Smooth muscle cell of bladder (primary cell): ENCODE measurements around the gene ERVK3-1. TPM values are rescaled to one million over a fixed set of nuclear protein-coding genes. Genes with fewer than 3 reads are reported as not detected.

Experiments used
- total RNA-seq: library from RNA; depleted of rRNA; stranded (reverse); fragments of >200 nt; gene quantifications from 2 replicates; pipeline ENCODE4 v1.2.3, GENCODE V29; 2014

ERVK3-1 gene
- total RNA-seq, result 20.2 and 24.7 TPM in 2 replicates

DNA sequence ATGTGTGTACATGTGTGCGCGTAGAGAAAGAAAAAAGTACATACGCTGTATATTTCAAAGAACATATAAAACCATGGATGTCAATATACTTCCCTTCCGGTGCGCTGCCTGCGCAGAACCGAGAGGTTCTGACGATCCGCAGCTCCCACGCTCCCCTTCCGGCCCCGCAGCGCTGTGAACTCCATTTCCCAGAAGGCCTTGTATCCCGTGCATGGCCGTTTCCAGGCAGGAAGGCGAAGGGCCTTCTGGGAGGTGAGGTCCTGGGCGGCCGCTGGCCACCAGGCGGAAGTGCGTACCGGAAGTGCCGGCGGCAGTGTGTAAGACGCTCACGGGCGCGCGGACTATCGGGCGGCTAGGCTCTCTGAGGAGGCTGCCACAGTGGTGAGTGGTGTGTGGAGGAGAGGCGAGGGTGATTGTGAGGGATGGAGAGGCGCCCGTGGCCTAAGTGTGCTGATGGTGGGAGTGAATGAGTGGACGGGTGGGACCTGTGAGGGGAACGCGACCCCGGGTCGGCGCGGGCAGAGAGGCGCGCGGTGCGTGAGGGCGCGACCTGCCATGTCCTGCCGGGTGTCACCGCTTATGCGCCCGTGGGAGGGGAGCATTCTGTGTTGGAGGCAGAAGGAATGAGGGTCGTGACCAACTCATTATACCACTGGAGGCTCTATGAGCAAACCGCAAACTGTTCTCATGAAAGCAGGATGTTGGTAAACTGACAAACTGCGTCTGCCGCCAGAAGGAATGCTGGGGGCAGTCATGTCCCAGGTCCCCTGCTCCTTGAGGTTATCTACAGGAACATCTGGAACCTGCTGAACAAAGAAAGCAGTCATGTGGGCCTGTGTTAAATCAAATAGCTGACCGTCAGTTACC is at the start of gene ERVK3-1:
Gene ERVK3-1 (plus strand): TSS at position 313 of the 867 bp plus-strand sequence. CDS start 6,792 bp downstream, outside the sequence.

DNA sequence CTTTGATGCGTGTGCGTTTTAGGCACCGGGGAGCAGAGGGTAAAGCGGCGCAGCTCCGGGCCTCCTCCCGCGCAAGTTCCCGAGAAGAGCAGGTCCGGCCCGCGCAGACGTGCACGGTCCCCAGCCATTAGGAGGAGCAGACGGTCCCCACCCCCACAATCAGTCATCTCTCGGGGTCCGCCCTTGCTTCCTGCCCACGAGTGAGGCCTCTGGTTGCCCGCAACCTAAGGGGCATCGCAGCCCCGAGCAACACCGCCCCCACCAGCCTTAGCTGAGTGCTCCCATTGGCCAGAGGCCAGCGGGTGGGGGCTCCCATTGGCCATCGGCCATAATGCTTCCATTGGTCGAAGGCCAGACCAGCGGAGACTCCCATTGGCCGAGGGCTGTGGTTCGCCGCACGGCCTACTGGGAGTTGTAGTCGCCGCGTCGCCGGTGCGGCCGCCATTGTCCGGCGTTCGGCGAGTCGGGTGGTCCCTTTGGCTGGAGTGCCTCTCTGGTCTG is 26.6 kb upstream of the ERVK3-1 start, which contains the start of gene ZNF8:
Gene ZNF8 (plus strand): TSS at position 415 of the 501 bp plus-strand sequence. CDS start 127 bp downstream, outside the sequence.

DNA sequence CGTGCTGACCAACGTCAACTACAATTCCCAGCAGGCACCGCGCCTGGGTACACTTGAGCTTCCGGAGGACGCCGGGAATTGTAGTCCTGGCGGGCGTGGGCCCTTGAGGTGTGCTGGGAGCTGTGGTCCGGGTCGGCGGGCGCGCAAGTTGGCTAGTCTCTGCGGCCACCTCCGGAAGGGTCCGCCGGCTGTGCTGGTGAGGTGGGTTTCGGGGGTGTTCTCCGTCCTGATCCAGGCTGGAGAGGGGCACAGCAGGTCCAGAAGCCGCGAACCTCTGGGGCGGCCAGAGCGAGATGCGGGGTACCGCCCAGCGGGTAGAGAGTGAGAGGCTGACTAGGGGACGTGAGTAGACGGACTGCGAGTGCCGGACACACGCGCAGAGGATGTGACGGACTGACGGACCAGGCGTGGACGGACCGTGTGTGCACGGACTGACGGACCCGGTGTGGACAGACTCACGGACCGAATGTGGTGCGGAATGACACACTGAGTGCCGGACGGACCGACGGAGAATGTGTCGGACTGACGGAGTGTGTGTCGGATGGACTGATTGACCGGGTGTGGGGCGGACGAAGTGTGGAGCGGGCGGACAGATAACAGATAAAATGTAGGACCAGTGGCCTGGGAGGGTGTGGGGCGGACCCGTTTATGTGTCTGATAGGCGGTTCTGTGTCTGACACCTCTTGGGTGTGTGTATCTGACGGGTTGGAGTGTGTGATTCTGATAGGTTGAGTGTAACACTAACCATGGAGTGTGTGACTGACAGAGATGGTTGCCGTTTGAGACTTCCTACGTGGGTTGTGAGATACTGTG is 21.9 kb downstream of the ERVK3-1 start, which contains the start of gene ZSCAN22:
Gene ZSCAN22 (plus strand): TSS at position 81 of the 813 bp plus-strand sequence. CDS start 7,809 bp downstream, outside the sequence.

GRCh38 chr19:58352760-58353671 is 47.8 kb downstream of the ERVK3-1 start, which contains the start of gene A1BG:
A1BG (minus strand) TSS chr19:58353492; CDS start chr19:58353437, 55 bp downstream.

DNA sequence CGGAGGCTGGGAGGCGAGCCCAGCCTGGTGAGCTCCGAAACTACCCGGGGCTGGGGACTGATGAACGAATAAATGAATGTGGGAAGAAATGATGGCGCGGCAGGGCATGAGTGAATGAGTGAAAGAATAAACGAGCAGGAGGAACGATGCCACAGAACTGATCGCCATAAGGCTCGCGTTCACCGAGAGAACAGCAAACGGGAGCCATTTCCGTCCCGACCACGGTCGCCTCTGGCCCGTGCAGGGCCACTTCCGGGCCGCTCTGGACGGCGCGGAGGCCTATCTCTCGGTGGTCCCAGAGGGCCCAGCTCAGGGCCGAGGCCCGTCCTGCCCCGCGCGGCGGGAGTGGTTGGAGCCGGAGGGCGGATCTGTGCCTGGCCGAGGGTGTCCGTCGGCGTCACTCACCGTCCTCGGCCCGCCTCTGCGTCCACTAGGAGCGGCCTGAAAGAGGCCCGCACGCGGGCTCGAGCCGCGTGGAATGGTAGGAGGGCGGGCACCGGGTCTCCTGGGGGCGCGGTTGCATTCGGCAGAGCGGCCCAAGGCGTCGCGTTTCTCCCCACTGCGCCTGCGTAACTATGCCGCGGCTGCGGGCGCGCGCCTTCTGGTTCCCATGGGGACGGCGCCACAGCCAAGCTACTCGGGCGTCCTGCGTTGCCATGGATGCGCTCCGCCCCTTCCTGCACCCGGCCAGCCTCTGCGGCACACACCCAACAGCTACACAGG is 57.3 kb downstream of the ERVK3-1 start, which contains the start of gene ZNF497:
Gene ZNF497 (minus strand): TSS at position 480 of the 723 bp plus-strand sequence. CDS start 5,116 bp downstream, outside the sequence.

Other genes starting within 250 kb of the ERVK3-1 start
- gene ZNF135, start 246.1 kb upstream of the ERVK3-1 start, total RNA-seq, result 4.2 and 5.0 TPM in 2 replicates
- gene ZSCAN18, start 207.1 kb upstream of the ERVK3-1 start, total RNA-seq, result 25.7 and 27.4 TPM in 2 replicates
- gene ZNF329, start 154.6 kb upstream of the ERVK3-1 start, total RNA-seq, result 12.5 and 13.1 TPM in 2 replicates
- 10.9 and 12.7 TPM in 2 replicates for gene ZNF274, start 122.3 kb upstream of the ERVK3-1 start, total RNA-seq
- gene ZNF544, start 76.5 kb upstream of the ERVK3-1 start, total RNA-seq, result 33.8 and 34.1 TPM in 2 replicates
- 3.0 and 3.1 TPM in 2 replicates for gene ZNF8, start 26.4 kb upstream of the ERVK3-1 start, total RNA-seq
- 1.4 and 2.1 TPM in 2 replicates for gene ZSCAN22, start 21.6 kb downstream of the ERVK3-1 start, total RNA-seq
- gene A1BG, start 48.1 kb downstream of the ERVK3-1 start, total RNA-seq, result 8.7 and 12.5 TPM in 2 replicates
- gene ZNF497, start 57.4 kb downstream of the ERVK3-1 start, total RNA-seq, result 0.57 and 0.83 TPM in 2 replicates
- 1.4 and 1.5 TPM in 2 replicates for gene ZNF837, start 75.7 kb downstream of the ERVK3-1 start, total RNA-seq
- gene RPS5, start 81.9 kb downstream of the ERVK3-1 start, total RNA-seq, result 3,351 and 3,927 TPM in 2 replicates
- not detected in 2 replicates for gene RNF225, start 90.3 kb downstream of the ERVK3-1 start, total RNA-seq
- gene ZNF584, start 103.3 kb downstream of the ERVK3-1 start, total RNA-seq, result 12.7 and 17.3 TPM in 2 replicates
- 7.4 and 9.7 TPM in 2 replicates for gene ZNF132, start 134.8 kb downstream of the ERVK3-1 start, total RNA-seq
- 8.0 and 9.2 TPM in 2 replicates for gene ZNF324B, start 146.2 kb downstream of the ERVK3-1 start, total RNA-seq
- 8.2 and 10.4 TPM in 2 replicates for gene ZNF324, start 161.7 kb downstream of the ERVK3-1 start, total RNA-seq
- gene ZNF446, start 171.0 kb downstream of the ERVK3-1 start, total RNA-seq, result 6.9 and 8.1 TPM in 2 replicates
- gene SLC27A5, start 206.6 kb downstream of the ERVK3-1 start, total RNA-seq, result 8.3 and 12.4 TPM in 2 replicates
- gene ZBTB45, start 214.4 kb downstream of the ERVK3-1 start, total RNA-seq, result 4.1 and 6.2 TPM in 2 replicates
- 313 and 363 TPM in 2 replicates for gene TRIM28, start 238.7 kb downstream of the ERVK3-1 start, total RNA-seq
- 179 and 219 TPM in 2 replicates for gene CHMP2A, start 249.7 kb downstream of the ERVK3-1 start, total RNA-seq